HG02840 (cell line): ENCODE data around the gene KRT20.
"Not testable (repeated sequence)": the region's sequence is repeated elsewhere in the genome, so short reads cannot be mapped to it uniquely, and the experiment has no call there.

Experiments used
- ATAC-seq: cut with Tn5 transposase; IDR thresholded peaks from one replicate; pipeline ENCODE4 v1.9.1; 2021; ENCODE audit warnings: mild to moderate bottlenecking, moderate library complexity, moderate number of reproducible peaks; ENCODE audit not compliant: unreplicated experiment, low FRiP score

Gene KRT20

GRCh38 chr17:40884708-40885512 is at the start of gene KRT20:
Gene KRT20 (minus strand): TSS chr17:40885242. CDS start chr17:40885185, 57 bp downstream.
- ATAC-seq, result no peak

DNA sequence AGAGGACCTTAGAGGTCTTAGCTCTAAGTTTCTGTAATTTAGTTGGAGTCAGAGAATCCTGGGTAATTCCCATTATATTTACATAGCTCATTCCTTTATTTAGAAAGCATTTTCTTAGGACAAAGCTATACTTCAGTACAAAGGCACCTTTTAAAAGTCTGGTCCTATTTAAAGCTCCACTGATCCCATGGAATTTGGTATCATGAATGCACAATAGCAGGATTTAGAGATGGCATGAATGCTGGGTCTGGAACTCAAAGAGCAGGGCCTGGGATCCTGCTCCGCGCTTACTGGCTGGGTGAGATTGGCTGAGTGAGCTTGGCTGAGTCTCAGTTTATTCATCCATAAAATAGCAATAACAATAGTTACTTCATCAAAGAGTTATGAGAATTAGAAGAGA is 47.6 kb upstream of the KRT20 start:
- no peak for ATAC-seq

DNA sequence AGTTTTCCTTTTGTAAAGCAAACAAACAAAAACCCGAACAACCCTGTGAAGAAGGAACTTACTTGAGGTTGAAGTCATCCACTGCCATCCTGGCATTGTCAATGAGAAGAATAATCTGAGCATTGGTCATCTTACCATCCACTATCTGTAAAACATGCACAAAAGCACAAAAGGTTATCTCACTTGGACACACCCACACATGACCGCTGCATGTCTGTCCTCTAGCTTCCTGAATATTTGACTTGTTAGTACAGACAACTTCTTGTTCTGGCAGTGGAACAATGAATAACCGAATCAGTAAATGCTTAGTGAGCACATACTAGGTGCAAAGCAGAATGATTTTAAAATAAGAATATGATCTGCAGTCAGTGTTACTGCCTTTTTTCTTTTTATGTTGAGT is 46.3 kb upstream of the KRT20 start:
- no peak for ATAC-seq

- ATAC-seq, result no peak
These were observed 41.3 kb upstream of the KRT20 start for GRCh38 chr17:40926341-40926740.

- ATAC-seq, result no peak
These were observed 37.2 kb upstream of the KRT20 start for GRCh38 chr17:40922239-40922638.

DNA sequence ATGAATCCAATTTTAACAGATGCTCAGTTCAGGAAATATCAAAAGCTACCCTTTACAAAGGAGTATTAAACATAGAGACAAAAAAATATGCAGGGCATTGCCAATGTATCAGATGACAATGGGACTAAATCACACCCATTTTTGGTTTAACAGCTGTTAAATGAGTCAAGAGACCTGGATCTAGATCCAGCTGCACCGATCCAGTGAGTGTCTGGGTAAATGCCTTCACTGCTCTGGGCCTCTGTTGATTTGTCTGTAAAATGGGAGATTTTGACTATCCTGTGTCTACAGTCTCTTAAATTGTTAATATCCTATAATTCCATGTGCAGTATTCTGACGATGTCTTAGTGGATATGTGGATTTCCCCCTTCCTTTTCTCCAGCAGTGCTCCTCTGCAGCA is 36.0 kb upstream of the KRT20 start:
- ATAC-seq, result no peak

GRCh38 chr17:40917116-40917515 is 32.1 kb upstream of the KRT20 start:
- ATAC-seq, result not testable (repeated sequence)

- ATAC-seq, result no peak
These were observed 31.3 kb upstream of the KRT20 start for GRCh38 chr17:40916366-40916765.

DNA sequence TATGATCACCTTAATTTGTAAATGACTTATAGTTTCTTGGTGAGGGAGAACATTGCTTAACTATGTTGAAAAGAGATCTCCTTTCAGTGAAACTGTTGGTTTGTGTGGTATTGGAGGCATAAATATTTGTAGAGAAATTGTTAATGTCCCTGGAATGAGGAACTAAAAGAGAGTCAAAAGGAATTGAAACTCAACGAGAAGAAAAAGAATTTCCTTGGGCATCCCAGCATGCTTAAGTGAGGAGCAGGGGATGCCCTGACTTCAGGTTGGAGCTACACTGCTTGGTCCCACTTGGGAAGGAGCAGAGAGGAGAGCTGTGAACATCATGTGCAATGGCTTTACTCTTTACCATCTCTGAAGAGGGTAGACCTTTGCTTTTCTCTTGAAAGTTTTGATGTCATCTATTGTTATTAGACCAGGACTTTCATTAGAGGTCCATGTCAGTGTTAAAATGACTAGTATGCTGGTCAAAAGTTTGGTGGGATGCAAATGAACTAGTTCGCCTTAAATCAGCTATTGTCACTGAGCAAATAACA is 30.7 kb upstream of the KRT20 start:
- no peak for ATAC-seq

DNA sequence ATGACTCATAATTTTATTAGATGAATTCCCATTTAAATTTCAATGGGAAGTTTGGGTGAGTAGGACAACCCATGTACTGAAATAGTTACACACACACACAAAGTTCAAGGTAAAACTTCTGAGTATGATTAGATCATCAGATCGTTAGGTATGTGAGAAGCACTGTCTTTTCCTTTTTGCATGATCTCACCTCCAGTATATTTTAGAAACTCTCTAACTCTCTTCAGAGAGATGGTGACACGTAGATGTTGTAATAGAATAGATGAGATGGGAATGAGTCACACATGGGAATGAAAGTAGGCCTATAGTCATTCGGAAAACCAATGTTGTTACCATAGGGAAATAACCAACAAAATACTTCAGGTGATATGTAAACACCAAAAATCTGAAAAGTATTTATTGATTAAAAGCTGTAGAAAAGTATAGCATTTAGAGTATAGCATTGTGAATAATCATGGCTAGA is 30.2 kb upstream of the KRT20 start:
- no peak for ATAC-seq

GRCh38 chr17:40914075-40914855 is 29.2 kb upstream of the KRT20 start:
- ATAC-seq, result no peak

DNA sequence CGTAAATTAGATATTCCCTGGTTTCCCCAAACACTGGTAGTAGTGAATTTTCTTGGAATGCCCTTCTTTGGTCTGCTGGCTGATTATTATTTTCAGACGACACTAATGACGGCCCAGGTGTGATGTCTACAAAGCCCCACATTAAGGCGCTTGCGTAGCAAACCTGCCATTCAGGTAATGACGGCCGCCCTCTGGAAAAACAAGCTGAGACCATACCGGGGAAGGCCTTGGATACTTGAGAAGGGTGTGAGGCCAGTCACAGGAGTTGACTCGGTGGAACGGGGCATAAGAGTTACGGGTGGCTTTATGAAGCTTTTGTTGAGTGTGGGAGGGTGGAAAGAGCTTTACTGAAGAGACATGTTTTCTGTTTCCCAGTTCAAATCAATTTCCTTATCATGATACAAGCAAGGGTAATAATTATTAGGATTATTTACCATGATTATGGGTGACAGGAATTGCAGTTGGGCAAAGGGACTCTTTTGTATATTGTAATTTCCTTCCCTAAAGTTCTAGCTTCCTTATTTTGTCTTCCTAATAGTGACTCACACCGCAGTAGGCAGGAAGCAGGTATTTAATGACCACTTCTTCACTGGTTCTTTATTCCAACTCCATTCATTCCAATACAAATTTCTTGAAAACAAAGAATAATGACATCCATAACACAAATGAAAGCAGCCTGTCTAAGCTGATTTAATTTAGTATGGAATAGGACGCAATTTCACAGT is 27.6 kb upstream of the KRT20 start:
- no peak for ATAC-seq

- ATAC-seq, result no peak
These were observed 25.4 kb upstream of the KRT20 start for GRCh38 chr17:40910441-40910841.

- no peak for ATAC-seq
These were observed 24.7 kb upstream of the KRT20 start for GRCh38 chr17:40909755-40910154.

DNA sequence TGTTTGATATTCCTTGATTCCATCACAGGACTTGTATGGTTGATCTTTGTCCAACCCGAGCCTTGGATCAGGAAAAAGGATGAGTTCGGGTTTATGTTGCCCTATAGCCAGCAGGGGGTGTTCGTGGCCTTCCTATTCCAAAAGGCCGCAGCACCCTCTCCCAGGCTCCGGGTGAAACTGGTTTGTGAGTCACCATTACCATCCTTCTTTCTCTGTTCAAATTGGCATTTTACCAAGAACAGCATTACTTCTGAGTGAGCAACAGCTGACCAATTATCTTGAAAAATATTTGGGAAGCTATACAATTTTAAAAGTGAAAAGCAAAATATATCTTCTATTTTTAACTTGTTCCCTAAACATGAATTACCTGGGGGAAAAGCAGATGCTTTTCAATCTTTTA is 24.3 kb upstream of the KRT20 start:
- no peak for ATAC-seq

- no peak for ATAC-seq
These were observed 21.6 kb upstream of the KRT20 start for GRCh38 chr17:40906613-40907012.

DNA sequence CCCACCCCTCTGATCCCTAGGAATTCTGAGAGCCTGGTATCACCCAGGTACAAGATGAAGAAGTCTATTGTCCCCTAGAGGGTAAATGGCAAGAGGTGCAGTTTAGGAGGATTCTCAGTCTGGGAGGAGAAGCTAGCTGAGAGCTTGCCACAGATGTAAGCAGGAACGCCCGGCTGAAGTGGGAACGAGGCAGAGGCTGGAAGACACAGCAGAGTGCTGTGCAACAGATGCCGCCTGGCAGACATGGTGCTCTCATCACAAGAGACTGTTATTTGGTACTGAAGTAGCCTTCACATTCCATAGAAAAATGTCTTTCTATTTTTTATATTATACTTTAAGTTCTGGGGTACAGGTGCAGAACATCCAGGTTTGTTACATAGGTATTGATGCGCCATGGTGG is 20.3 kb upstream of the KRT20 start:
- no peak for ATAC-seq

DNA sequence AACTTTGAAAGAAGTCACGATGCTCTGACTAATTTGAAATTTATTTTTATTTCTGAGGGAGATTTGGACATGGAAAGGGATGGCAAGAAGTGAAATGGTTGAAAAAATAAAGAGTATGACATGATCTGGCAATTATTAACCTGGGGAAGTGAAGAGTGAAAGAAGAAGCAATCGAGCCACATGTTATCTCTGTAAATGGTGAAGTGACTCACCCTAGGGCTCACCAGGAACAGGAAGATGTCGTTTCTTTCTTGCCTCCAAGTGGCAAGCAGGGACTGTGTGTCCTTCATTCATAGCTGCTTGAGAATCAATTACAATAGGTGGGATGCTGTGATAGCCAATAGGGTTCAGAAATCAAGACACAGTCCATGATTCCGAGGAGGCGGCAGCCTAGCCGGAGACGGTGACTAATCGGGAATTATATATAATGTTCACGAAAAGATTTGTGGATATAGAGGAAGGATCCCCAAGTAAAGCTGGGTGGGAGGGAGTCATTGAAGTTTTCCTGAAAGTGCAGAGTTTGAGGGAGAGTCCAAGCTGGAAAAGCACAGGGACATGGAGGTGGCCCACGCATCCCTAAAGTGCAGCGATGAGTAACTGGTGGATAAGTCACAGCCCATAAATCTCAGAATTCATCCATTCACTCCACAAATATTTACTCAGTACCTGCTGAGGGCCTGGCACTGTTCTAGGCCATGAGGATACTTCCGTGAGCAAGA is 18.2 kb upstream of the KRT20 start:
- no peak for ATAC-seq

- no peak for ATAC-seq
These were observed 17.5 kb upstream of the KRT20 start for GRCh38 chr17:40902498-40902897.

GRCh38 chr17:40901981-40902474 is 17.0 kb upstream of the KRT20 start:
- no peak for ATAC-seq
